ENCODE results near the gene TUBA3C. TPM values are rescaled to one million over a fixed set of nuclear protein-coding genes. Genes with fewer than 3 reads are reported as not detected.
"Not testable (repeated sequence)": the region's sequence is repeated elsewhere in the genome, so short reads cannot be mapped to it uniquely, and the experiment has no call there.

The TUBA3C gene
- total RNA-seq, 1 donor from 2014 or later = not detected

DNA sequence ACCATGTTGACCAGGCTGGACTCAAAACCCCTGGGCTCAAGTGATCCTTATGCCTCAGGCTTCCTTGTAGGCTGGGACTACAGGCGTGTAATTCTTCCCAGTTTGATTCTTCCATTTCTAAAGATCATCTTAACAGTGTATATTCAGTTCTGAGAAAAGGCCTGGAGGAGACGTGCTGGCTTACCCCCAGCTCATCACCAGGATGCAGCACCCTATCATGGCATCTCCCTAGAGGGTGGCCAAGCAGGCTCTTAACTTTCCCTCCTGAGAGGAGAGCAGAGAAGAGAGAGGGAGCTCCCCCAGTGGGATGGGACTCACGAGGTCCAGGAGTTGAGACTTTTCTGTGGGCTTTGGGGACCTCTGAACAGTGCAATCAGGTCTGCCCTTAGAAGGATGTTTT lies 2.1 kb upstream of the TUBA3C start:
- no peak overlapping the region for H3K4me3 ChIP-seq (ENCODE audit: low read depth, low read length)
- no peak for DNase-seq (ENCODE audit: low read depth)
- TF ChIP-seq, protein P1, sequence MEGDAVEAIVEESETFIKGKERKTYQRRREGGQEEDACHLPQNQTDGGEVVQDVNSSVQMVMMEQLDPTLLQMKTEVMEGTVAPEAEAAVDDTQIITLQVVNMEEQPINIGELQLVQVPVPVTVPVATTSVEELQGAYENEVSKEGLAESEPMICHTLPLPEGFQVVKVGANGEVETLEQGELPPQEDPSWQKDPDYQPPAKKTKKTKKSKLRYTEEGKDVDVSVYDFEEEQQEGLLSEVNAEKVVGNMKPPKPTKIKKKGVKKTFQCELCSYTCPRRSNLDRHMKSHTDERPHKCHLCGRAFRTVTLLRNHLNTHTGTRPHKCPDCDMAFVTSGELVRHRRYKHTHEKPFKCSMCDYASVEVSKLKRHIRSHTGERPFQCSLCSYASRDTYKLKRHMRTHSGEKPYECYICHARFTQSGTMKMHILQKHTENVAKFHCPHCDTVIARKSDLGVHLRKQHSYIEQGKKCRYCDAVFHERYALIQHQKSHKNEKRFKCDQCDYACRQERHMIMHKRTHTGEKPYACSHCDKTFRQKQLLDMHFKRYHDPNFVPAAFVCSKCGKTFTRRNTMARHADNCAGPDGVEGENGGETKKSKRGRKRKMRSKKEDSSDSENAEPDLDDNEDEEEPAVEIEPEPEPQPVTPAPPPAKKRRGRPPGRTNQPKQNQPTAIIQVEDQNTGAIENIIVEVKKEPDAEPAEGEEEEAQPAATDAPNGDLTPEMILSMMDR (conservative IDR thresholded peaks at IDR 0.05; ENCODE audit: low read depth, low read length) = no peak

DNA sequence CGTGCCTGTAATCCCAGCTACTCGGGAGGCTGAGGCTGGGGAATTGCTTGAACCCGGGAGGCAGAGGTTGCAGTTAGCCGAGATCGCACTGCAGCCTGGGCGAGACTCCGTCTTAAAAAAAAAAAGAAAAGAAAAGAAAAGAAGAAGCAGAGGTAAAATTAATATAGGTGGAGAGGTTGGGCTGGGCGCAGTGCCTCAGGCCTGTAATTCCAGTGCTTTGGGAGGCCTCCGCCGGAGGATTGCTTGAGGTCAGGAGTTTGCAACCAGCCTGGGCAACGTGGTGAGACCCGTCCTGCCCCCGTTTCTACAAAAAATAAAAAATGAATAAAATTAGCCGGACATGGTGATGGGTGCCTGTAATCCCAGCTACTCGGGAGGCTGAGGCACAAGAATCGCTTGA lies 912 bp upstream of the TUBA3C start:
- DNase-seq (ENCODE audit: low read depth) = no peak

DNA sequence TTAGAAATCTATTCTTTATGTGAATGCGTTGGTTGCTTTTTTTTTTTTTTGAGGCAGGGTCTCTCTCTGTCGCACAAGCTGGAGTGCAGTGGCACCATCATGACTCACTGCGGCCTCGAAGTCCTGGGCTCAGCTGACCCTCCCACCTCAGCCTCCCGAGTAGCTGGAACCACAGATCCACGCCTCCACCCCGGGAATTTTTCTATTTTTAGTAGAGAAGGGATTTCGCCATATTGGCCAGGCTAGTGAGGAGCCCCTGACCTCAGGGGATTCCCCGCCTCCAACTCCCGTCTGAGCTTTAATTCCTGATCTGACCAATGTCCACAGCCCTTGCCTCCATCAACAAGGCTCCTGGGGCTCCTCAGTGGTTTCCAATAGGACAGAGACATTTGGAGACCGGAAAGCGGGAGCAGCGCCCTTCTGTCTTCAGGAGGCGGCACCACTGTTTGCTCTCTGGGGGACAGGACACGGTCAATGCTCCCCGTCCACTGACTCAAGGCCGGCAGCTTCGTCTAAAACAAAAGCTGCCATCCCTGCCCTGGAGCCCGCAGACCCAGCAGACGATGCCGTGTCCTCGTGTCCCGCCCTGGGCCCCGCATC lies 503 bp downstream of the TUBA3C start:
- TF ChIP-seq, protein P1 (conservative IDR thresholded peaks at IDR 0.05; ENCODE audit: low read depth, low read length) = no peak
- H3K4me3 ChIP-seq (ENCODE audit: low read depth, low read length) = no peak overlapping the region
- no peak for DNase-seq (ENCODE audit: low read depth)

More for the DNA sequence above, 912 bp upstream of the TUBA3C start:
- H3K4me3 ChIP-seq (ENCODE audit: low read depth, low read length) = no peak overlapping the region
- TF ChIP-seq, protein P1 (conservative IDR thresholded peaks at IDR 0.05; ENCODE audit: low read depth, low read length) = no peak

DNA sequence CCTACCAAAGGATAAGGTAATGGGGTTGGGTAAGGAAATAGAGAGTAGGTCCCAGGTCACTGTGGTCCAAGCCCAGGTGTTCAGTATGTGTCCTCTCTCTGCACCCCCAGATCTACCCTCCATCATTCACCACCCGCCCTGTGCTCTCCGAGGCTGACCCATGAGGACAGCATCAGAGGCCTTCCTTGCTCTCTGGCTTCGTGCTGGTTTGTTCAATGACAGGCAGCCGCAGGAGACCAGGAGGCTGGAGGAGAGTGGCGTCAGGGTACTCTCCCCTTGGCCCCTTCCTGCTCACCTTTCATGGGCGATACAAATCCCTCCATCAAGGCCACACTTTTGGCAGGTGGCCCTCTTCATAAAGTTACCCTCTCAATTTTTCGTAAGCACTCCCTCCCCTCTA lies 1.7 kb downstream of the TUBA3C start:
- TF ChIP-seq, protein P1 (conservative IDR thresholded peaks at IDR 0.05; ENCODE audit: low read depth, low read length) = no peak
- H3K4me3 ChIP-seq (ENCODE audit: low read depth, low read length) = no peak overlapping the region
- no peak for DNase-seq (ENCODE audit: low read depth)

DNA sequence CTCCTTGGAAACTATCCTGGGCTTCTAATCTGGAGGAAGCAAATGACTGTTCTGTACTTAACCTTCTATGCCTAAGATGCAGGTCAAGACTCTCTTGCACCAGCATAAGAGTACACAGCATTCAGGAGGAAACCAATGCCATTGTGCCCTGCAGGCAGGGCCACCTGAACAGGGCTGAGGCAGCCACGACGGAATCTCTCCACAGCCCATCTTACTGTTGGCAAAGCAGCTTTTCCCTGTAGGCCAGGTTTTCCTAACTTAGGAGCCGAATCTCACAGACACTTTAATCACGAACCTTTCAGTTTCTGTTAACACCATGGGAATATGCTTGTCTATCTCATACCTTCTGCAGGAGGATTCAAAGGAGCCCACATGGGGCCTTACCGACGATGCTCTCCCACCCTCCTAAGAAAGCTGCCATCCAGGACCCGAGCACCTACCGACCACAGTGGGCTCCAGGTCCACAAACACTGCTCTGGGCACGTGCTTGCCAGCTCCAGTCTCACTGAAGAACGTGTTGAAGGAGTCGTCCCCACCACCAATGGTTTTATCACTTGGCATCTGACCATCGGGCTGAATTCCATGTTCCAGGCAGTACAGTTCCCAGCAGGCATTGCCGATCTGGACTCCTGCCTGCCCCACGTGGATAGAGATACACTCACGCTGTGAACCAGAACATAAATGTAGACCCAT lies 2.6 kb downstream of the TUBA3C start:
- DNase-seq (ENCODE audit: low read depth) = no peak
- TF ChIP-seq, protein P1 (conservative IDR thresholded peaks at IDR 0.05; ENCODE audit: low read depth, low read length) = no peak
- H3K4me3 ChIP-seq (ENCODE audit: low read depth, low read length) = no peak overlapping the region

DNA sequence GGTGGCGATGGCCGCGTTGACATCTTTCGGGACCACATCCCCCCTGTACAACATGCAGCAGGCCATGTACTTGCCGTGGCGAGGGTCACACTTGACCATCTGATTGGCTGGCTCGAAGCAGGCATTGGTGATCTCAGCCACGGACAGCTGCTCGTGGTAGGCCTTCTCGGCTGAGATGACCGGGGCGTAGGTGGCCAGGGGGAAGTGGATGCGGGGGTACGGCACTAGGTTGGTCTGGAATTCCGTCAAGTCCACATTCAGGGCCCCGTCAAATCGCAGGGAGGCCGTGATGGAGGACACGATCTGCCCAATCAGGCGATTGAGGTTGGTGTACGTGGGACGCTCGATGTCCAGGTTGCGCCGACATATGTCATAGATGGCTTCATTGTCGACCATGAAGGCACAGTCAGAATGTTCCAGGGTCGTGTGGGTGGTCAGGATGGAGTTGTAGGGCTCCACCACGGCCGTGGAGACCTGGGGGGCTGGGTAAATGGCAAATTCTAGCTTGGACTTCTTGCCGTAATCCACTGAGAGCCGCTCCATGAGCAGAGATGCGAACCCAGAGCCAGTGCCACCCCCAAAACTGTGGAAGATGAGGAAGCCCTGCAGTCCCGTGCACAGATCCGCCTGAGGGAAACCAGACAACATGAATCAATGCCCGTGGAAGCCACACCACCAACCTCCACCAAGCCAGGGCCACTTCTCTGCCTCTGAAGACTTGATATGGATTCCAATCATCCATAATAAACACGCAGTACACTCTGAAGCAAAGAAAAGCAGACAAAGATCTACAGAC lies 4.4 kb downstream of the TUBA3C start:
- not testable (repeated sequence) for DNase-seq (ENCODE audit: low read depth); H3K4me3 ChIP-seq (ENCODE audit: low read depth, low read length)

DNA sequence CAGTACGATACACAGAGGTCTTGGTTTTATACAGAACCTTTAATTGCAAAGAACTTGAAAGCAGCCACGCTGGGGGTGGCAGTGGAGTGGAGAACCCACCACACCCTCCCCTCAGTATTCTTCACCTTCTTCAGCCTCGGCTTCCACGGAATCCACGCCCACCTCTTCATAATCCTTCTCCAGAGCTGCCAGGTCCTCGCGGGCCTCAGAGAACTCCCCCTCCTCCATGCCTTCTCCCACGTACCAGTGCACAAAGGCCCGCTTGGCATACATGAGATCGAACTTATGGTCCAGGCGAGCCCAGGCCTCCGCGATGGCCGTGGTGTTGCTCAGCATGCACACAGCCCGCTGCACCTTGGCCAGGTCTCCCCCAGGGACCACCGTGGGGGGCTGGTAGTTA lies 7.9 kb downstream of the TUBA3C start:
- DNase-seq (ENCODE audit: low read depth) = no peak
- TF ChIP-seq, protein P1 (conservative IDR thresholded peaks at IDR 0.05; ENCODE audit: low read depth, low read length) = no peak
- H3K4me3 ChIP-seq (ENCODE audit: low read depth, low read length) = no peak overlapping the region
